ENCODE measurements around the gene ADCY5.

ADCY5 gene

DNA sequence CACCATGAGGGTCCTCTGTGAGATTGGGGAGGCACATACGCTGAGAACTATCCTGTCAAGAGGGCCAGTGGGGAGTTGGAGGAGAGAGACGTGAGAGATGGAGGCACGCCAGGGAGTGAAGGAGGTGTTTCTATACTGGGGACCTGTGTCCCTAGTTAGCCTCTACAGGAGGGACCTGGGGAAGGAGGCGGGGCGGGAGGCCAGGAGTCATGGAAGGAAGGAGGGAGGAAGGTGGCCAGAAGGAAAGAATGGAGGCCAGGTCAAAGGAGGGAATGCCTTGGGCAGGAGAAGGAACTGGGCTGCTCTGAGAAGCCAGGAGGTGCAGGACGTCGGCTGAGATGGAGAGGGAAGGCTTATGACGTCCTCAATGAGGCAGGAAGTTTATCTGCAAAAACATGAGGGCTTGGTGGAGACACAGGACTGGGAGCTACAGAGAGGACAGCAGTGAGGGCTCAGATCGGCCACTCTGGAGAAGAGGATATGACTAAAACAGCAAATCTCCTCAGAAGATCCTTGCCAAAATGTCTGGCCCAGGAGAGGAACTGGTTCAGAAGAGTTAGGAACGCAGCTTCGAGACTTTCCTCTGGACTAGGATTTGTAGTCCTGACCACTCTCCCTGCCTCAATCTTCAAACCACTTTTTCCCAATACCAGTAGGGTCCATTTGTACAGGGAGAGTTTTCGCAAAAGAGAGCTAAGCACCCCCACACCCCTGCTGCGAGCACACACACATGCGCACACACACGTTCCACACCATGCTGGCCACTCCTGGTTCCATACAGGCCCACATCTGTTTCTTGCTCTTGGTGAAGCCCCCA is 59.9 kb downstream of the ADCY5 start:
- POLR2A ChIA-PET = no interaction called here
- CTCF ChIA-PET = no interaction called here

DNA sequence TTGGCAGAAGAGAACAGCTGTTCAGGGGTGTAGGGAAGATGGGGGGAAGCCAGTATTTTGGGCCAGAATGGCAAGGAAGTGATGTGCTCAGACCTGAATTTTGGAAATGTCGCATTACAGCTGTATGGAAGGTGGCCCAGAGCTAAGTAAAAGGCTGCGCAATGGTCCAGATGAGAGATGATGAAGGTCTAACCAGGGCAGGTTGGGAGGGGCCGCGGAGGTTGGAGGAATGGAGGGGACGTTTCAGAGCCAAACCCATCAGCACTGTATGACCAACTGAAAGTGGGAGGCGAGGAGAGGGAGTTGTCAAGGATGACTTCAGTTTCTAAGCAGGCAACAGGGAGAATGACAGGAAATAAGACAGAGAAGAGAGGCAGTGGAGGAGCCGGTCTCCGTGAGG is 60.8 kb downstream of the ADCY5 start:
- ChIA-PET CTCF (no interaction called here), POLR2A (no interaction called here)
- TF ChIP-seq FOXM1 (IDR thresholded peaks at IDR 0.05; ENCODE audit: borderline replicate concordance) (no peak), HDGF (IDR thresholded peaks at IDR 0.05; ENCODE audit: borderline replicate concordance) (no peak), LEF1 (IDR thresholded peaks at IDR 0.05; ENCODE audit: borderline replicate concordance) (no peak), NFRKB (IDR thresholded peaks at IDR 0.05) (no peak), SUZ12 (IDR thresholded peaks at IDR 0.05) (no peak), FOXK2 (IDR thresholded peaks at IDR 0.05) (no peak), L3MBTL2 (conservative IDR thresholded peaks at IDR 0.05) (no peak), CTBP1 (IDR thresholded peaks at IDR 0.05; ENCODE audit: borderline replicate concordance) (no peak), ARNT (IDR thresholded peaks at IDR 0.05) (no peak), BHLHE40 (IDR thresholded peaks at IDR 0.05; ENCODE audit: borderline replicate concordance) (no peak), ZNF384 (IDR thresholded peaks at IDR 0.05) (no peak), ELF4 (IDR thresholded peaks at IDR 0.05) (no peak), TARDBP (IDR thresholded peaks at IDR 0.05) (no peak), SP1 (IDR thresholded peaks at IDR 0.05) (no peak)
- TF ChIP-seq, protein P1, sequence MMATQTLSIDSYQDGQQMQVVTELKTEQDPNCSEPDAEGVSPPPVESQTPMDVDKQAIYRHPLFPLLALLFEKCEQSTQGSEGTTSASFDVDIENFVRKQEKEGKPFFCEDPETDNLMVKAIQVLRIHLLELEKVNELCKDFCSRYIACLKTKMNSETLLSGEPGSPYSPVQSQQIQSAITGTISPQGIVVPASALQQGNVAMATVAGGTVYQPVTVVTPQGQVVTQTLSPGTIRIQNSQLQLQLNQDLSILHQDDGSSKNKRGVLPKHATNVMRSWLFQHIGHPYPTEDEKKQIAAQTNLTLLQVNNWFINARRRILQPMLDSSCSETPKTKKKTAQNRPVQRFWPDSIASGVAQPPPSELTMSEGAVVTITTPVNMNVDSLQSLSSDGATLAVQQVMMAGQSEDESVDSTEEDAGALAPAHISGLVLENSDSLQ (IDR thresholded peaks at IDR 0.05) = no peak
- no peak for DNase-seq (ENCODE audit: extremely low spot score)

More for the DNA sequence above, 59.9 kb downstream of the ADCY5 start:
- no peak for DNase-seq (ENCODE audit: extremely low spot score)
- TF ChIP-seq ARNT (IDR thresholded peaks at IDR 0.05) (no peak), LEF1 (IDR thresholded peaks at IDR 0.05; ENCODE audit: borderline replicate concordance) (no peak), ZNF384 (IDR thresholded peaks at IDR 0.05) (no peak), CTBP1 (IDR thresholded peaks at IDR 0.05; ENCODE audit: borderline replicate concordance) (no peak), FOXA1 (IDR thresholded peaks at IDR 0.05) (no peak), BHLHE40 (IDR thresholded peaks at IDR 0.05; ENCODE audit: borderline replicate concordance) (no peak), SP1 (IDR thresholded peaks at IDR 0.05) (no peak), HDGF (IDR thresholded peaks at IDR 0.05; ENCODE audit: borderline replicate concordance) (no peak), ELF4 (IDR thresholded peaks at IDR 0.05) (no peak), NFRKB (IDR thresholded peaks at IDR 0.05) (no peak), SUZ12 (IDR thresholded peaks at IDR 0.05) (no peak), TARDBP (IDR thresholded peaks at IDR 0.05) (no peak), FOXK2 (IDR thresholded peaks at IDR 0.05) (no peak), L3MBTL2 (conservative IDR thresholded peaks at IDR 0.05) (no peak), FOXM1 (IDR thresholded peaks at IDR 0.05; ENCODE audit: borderline replicate concordance) (no peak)
- TF ChIP-seq, protein P1 (IDR thresholded peaks at IDR 0.05) = no peak

DNA sequence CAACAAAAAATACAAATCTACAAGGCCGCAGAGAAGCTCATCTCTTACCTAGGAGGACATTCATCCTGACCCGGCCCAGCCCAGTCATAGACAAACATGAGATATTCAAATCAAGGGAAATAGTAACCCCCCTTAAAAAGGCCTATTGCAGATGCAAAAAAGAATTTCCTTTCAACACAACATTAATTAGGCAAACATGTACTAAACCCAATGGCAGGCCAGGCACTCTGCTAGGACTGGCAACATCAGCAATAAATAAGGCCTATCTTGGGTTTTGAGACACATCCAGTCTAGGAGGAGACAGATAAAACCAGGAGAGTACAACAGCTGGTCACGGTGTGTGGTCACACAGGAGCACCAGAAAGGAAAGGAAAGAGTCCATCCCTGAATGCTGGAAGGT is 61.4 kb downstream of the ADCY5 start:
- DNase-seq (ENCODE audit: extremely low spot score) = no peak
- POLR2A ChIA-PET = no interaction called here
- CTCF ChIA-PET = no interaction called here
- no peak for TF ChIP-seq LEF1 (IDR thresholded peaks at IDR 0.05; ENCODE audit: borderline replicate concordance)
- TF ChIP-seq FOXA1 (IDR thresholded peaks at IDR 0.05) = no peak

DNA sequence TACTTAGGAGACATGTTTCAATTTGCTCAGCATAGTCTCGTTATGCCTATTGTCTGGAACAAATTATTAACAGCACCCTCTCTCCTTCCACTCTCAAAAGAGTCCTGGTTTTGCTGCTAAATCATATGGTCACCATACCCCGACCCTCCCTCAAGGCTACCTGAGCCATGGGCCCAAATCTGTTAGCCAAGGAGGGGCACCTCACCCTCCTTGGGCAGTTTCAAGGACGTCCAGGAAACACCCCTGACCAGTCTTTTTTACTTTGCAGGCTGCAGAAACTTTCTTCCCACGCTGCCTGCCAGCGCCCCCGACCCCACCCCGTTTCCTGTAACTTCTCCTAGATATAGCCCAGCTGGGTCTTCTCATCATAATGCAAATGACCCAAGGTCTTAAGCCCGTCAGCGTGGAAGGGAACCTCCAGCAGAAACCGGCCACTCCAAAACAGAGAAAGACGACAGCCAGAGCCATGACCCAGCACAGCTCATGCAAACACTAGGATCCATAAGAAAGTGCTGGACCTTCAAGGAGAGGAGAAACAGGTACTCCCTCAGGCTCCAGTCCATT is 62.3 kb downstream of the ADCY5 start:
- no peak for TF ChIP-seq ZNF384 (IDR thresholded peaks at IDR 0.05)
- TF ChIP-seq FOXM1 (IDR thresholded peaks at IDR 0.05; ENCODE audit: borderline replicate concordance) = no peak
- no peak for TF ChIP-seq SUZ12 (IDR thresholded peaks at IDR 0.05)
- no peak for TF ChIP-seq TARDBP (IDR thresholded peaks at IDR 0.05)
- TF ChIP-seq SP1 (IDR thresholded peaks at IDR 0.05) = no peak
- no peak for DNase-seq (ENCODE audit: extremely low spot score)
- POLR2A ChIA-PET = no interaction called here
- CTCF ChIA-PET = no interaction called here

DNA sequence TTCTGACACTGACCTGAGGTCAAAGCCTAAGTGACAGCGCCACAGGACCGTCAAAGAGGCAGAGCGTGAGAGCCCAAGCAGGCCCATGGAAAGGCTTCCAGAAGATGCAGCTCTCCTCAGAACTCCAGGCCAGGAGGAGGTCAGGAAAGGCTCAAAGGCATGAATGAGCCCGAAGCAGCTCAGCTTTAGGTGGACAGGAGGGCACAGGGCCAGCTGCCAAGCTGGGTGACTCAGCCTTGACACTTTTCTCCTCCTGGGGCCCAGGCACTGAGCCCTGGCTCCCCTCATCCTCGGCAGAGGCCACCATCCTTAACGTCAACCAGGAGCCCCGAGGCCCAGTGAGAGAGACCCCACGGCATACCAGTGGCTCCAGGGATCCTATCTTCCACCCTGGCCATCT is 62.9 kb downstream of the ADCY5 start:
- ChIA-PET POLR2A (no interaction called here), CTCF (no interaction called here)
- TF ChIP-seq ELF4 (IDR thresholded peaks at IDR 0.05) (no peak), CTBP1 (IDR thresholded peaks at IDR 0.05; ENCODE audit: borderline replicate concordance) (no peak), FOXK2 (IDR thresholded peaks at IDR 0.05) (no peak), BHLHE40 (IDR thresholded peaks at IDR 0.05; ENCODE audit: borderline replicate concordance) (no peak)
- TF ChIP-seq, protein P1 (IDR thresholded peaks at IDR 0.05) = no peak
- no peak for DNase-seq (ENCODE audit: extremely low spot score)

DNA sequence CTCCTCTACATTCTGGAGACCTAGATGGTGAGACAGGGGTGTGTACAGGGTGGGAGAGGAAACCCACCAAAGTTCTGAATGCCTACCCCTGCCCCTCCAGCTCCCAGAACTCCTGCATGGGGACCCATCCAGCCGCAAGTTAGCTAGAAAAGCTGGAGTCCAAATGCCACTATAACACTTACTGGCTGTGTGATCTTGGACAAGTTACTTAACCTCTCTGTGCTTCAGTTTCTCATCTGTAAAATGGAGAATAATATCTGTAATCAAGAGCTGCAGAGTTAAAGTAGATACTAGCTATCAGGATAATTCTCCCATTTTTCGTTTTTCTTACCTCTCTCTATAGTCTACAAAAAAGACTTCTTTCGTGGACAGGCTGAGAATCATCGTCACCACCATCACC is 63.4 kb downstream of the ADCY5 start:
- DNase-seq (ENCODE audit: extremely low spot score) = no peak
- TF ChIP-seq ZNF384 (IDR thresholded peaks at IDR 0.05) = no peak
- no peak for TF ChIP-seq SP1 (IDR thresholded peaks at IDR 0.05)
- TF ChIP-seq NFRKB (IDR thresholded peaks at IDR 0.05) = no peak
- TF ChIP-seq BHLHE40 (IDR thresholded peaks at IDR 0.05; ENCODE audit: borderline replicate concordance) = no peak
- no peak for TF ChIP-seq ELF4 (IDR thresholded peaks at IDR 0.05)
- no peak for TF ChIP-seq LEF1 (IDR thresholded peaks at IDR 0.05; ENCODE audit: borderline replicate concordance)
- no peak for TF ChIP-seq TARDBP (IDR thresholded peaks at IDR 0.05)
- TF ChIP-seq FOXM1 (IDR thresholded peaks at IDR 0.05; ENCODE audit: borderline replicate concordance) = no peak
- CTCF ChIA-PET = interaction anchor here (1.5 kb wide), 1 partner anchor 19 kb away, joined by 5 read pairs; no protein-coding TSS in a partner anchor
- POLR2A ChIA-PET = no interaction called here

All from HEK293T (cell line).